ENCODE measurements around the gene GGNBP2.

Gene GGNBP2

GRCh38 chr17:36500745-36501225, 43.9 kb upstream of the GGNBP2 start:
- ChIA-PET CTCF (interaction anchor here (0.8 kb wide), 1 partner anchor 18 kb away, joined by 3 read pairs; no protein-coding TSS in a partner anchor), POLR2A (interaction anchor here (0.6 to 2.0 kb wide), 3 partner anchors 12 to 14 kb away, joined by 4 to 7 read pairs (median 4); partner anchors contain the start of gene ZNHIT3)
- TF ChIP-seq LEF1 (IDR thresholded peaks at IDR 0.05; ENCODE audit: borderline replicate concordance) (no peak), ELF4 (IDR thresholded peaks at IDR 0.05) (no peak), CTBP1 (IDR thresholded peaks at IDR 0.05; ENCODE audit: borderline replicate concordance) (no peak), L3MBTL2 (conservative IDR thresholded peaks at IDR 0.05) (no peak), SP1 (IDR thresholded peaks at IDR 0.05) (no peak), BHLHE40 (IDR thresholded peaks at IDR 0.05; ENCODE audit: borderline replicate concordance) (no peak), HDGF (IDR thresholded peaks at IDR 0.05; ENCODE audit: borderline replicate concordance) (no peak), NFRKB (IDR thresholded peaks at IDR 0.05) (no peak), FOXA1 (IDR thresholded peaks at IDR 0.05) (no peak), TARDBP (IDR thresholded peaks at IDR 0.05) (no peak), ZNF384 (IDR thresholded peaks at IDR 0.05) (no peak), ARNT (IDR thresholded peaks at IDR 0.05) (no peak), FOXM1 (IDR thresholded peaks at IDR 0.05; ENCODE audit: borderline replicate concordance) (no peak), FOXK2 (IDR thresholded peaks at IDR 0.05) (no peak), SUZ12 (IDR thresholded peaks at IDR 0.05) (no peak)
- no peak for DNase-seq (ENCODE audit: extremely low spot score)

GRCh38 chr17:36501351-36501750, 43.4 kb upstream of the GGNBP2 start:
- TF ChIP-seq SP1 (IDR thresholded peaks at IDR 0.05), result no peak
- TF ChIP-seq FOXA1 (IDR thresholded peaks at IDR 0.05), result no peak
- no peak for TF ChIP-seq HDGF (IDR thresholded peaks at IDR 0.05; ENCODE audit: borderline replicate concordance)
- no peak for TF ChIP-seq PKNOX1 (IDR thresholded peaks at IDR 0.05)
- no peak for TF ChIP-seq ZNF384 (IDR thresholded peaks at IDR 0.05)
- no peak for TF ChIP-seq FOXM1 (IDR thresholded peaks at IDR 0.05; ENCODE audit: borderline replicate concordance)
- TF ChIP-seq CTBP1 (IDR thresholded peaks at IDR 0.05; ENCODE audit: borderline replicate concordance), result no peak
- no peak for TF ChIP-seq FOXK2 (IDR thresholded peaks at IDR 0.05)
- no peak for TF ChIP-seq SUZ12 (IDR thresholded peaks at IDR 0.05)
- TF ChIP-seq ARNT (IDR thresholded peaks at IDR 0.05), result no peak
- DNase-seq (ENCODE audit: extremely low spot score), result no peak
- POLR2A ChIA-PET, result interaction anchor here (1.4 kb wide), 1 partner anchor 12 kb away, joined by 4 read pairs; no protein-coding TSS in a partner anchor
- CTCF ChIA-PET, result no interaction called here

- CTCF ChIA-PET, result no interaction called here
- no peak for DNase-seq (ENCODE audit: extremely low spot score)
- TF ChIP-seq LEF1 (IDR thresholded peaks at IDR 0.05; ENCODE audit: borderline replicate concordance) (no peak), ARNT (IDR thresholded peaks at IDR 0.05) (no peak), FOXA1 (IDR thresholded peaks at IDR 0.05) (no peak), HDGF (IDR thresholded peaks at IDR 0.05; ENCODE audit: borderline replicate concordance) (no peak), FOXM1 (IDR thresholded peaks at IDR 0.05; ENCODE audit: borderline replicate concordance) (no peak), PKNOX1 (IDR thresholded peaks at IDR 0.05) (no peak), CTBP1 (IDR thresholded peaks at IDR 0.05; ENCODE audit: borderline replicate concordance) (no peak), SP1 (IDR thresholded peaks at IDR 0.05) (no peak), TARDBP (IDR thresholded peaks at IDR 0.05) (no peak), SUZ12 (IDR thresholded peaks at IDR 0.05) (no peak), ELF4 (IDR thresholded peaks at IDR 0.05) (no peak)
- POLR2A ChIA-PET, result no interaction called here
These were observed 42.8 kb upstream of the GGNBP2 start for GRCh38 chr17:36501963-36502362.

GRCh38 chr17:36503456-36504155, 41.1 kb upstream of the GGNBP2 start:
- TF ChIP-seq NFRKB (IDR thresholded peaks at IDR 0.05) (no peak), FOXA1 (IDR thresholded peaks at IDR 0.05) (no peak), FOXM1 (IDR thresholded peaks at IDR 0.05; ENCODE audit: borderline replicate concordance) (no peak), HDGF (IDR thresholded peaks at IDR 0.05; ENCODE audit: borderline replicate concordance) (no peak)
- CTCF ChIA-PET, result no interaction called here
- POLR2A ChIA-PET, result interaction anchor here (1.1 kb wide), 1 partner anchor 18 kb away, joined by 5 read pairs; no protein-coding TSS in a partner anchor
- no peak for DNase-seq (ENCODE audit: extremely low spot score)

GRCh38 chr17:36504156-36504545, 40.6 kb upstream of the GGNBP2 start:
- POLR2A ChIA-PET, result interaction anchor here (1.1 kb wide), 1 partner anchor 18 kb away, joined by 5 read pairs; no protein-coding TSS in a partner anchor
- TF ChIP-seq SUZ12 (IDR thresholded peaks at IDR 0.05), result no peak
- no peak for TF ChIP-seq PKNOX1 (IDR thresholded peaks at IDR 0.05)
- no peak for TF ChIP-seq ARNT (IDR thresholded peaks at IDR 0.05)
- TF ChIP-seq ZNF384 (IDR thresholded peaks at IDR 0.05), result no peak
- TF ChIP-seq FOXK2 (IDR thresholded peaks at IDR 0.05), result no peak
- no peak for TF ChIP-seq BHLHE40 (IDR thresholded peaks at IDR 0.05; ENCODE audit: borderline replicate concordance)
- no peak for TF ChIP-seq NFRKB (IDR thresholded peaks at IDR 0.05)
- TF ChIP-seq TARDBP (IDR thresholded peaks at IDR 0.05), result no peak
- TF ChIP-seq FOXA1 (IDR thresholded peaks at IDR 0.05), result no peak
- no peak for TF ChIP-seq SP1 (IDR thresholded peaks at IDR 0.05)
- TF ChIP-seq CTBP1 (IDR thresholded peaks at IDR 0.05; ENCODE audit: borderline replicate concordance), result no peak
- no peak for TF ChIP-seq LEF1 (IDR thresholded peaks at IDR 0.05; ENCODE audit: borderline replicate concordance)
- TF ChIP-seq FOXM1 (IDR thresholded peaks at IDR 0.05; ENCODE audit: borderline replicate concordance), result no peak
- TF ChIP-seq L3MBTL2 (conservative IDR thresholded peaks at IDR 0.05), result no peak
- TF ChIP-seq ELF4 (IDR thresholded peaks at IDR 0.05), result no peak
- no peak for TF ChIP-seq HDGF (IDR thresholded peaks at IDR 0.05; ENCODE audit: borderline replicate concordance)
- CTCF ChIA-PET, result no interaction called here
- DNase-seq (ENCODE audit: extremely low spot score), result no peak

GRCh38 chr17:36505171-36505570, 39.5 kb upstream of the GGNBP2 start:
- CTCF ChIA-PET, result no interaction called here
- no peak for TF ChIP-seq LEF1 (IDR thresholded peaks at IDR 0.05; ENCODE audit: borderline replicate concordance)
- no peak for TF ChIP-seq CTBP1 (IDR thresholded peaks at IDR 0.05; ENCODE audit: borderline replicate concordance)
- no peak for TF ChIP-seq BHLHE40 (IDR thresholded peaks at IDR 0.05; ENCODE audit: borderline replicate concordance)
- no peak for TF ChIP-seq NFRKB (IDR thresholded peaks at IDR 0.05)
- no peak for TF ChIP-seq HDGF (IDR thresholded peaks at IDR 0.05; ENCODE audit: borderline replicate concordance)
- no peak for DNase-seq (ENCODE audit: extremely low spot score)
- POLR2A ChIA-PET, result interaction anchor here (0.7 kb wide), 1 partner anchor 30 kb away, joined by 3 read pairs; the partner anchor contains the start of genes MYO19 and PIGW

All from HEK293T (cell line).